Measurements from ENCODE around the gene CARMIL1.

DNA sequence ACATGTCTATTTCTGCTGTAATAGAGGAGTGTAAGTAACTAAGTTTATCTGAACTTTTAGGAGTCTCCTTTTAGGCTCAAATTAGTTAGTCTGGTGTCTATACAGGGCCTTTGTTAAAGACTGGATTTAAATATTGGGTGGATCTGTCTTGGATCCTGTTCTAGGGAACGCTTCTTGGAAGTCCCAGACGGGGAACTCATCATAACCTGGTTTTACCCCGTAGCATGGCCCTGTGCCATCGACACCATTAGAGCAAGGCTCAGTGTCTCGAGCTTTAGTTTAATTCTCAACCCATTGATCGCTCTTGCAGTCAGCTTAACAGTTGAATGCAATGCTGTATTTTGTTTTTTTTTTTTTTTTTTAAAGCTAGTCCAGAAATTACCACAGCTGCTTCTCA is 89.9 kb downstream of the CARMIL1 start:
- TF ChIP-seq POLR2A (IDR thresholded peaks at IDR 0.05) (no peak), POLR2AphosphoS5 (IDR thresholded peaks at IDR 0.05) (no peak)
- TF ChIP-seq, protein P1, sequence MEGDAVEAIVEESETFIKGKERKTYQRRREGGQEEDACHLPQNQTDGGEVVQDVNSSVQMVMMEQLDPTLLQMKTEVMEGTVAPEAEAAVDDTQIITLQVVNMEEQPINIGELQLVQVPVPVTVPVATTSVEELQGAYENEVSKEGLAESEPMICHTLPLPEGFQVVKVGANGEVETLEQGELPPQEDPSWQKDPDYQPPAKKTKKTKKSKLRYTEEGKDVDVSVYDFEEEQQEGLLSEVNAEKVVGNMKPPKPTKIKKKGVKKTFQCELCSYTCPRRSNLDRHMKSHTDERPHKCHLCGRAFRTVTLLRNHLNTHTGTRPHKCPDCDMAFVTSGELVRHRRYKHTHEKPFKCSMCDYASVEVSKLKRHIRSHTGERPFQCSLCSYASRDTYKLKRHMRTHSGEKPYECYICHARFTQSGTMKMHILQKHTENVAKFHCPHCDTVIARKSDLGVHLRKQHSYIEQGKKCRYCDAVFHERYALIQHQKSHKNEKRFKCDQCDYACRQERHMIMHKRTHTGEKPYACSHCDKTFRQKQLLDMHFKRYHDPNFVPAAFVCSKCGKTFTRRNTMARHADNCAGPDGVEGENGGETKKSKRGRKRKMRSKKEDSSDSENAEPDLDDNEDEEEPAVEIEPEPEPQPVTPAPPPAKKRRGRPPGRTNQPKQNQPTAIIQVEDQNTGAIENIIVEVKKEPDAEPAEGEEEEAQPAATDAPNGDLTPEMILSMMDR (IDR thresholded peaks at IDR 0.05), result no peak

All from breast epithelium (tissue), 3 donors.